Epithelial cell of proximal tubule (primary cell): Measurements from ENCODE around the gene NDUFA6. TPM values are rescaled to one million over a fixed set of nuclear protein-coding genes. Genes with fewer than 3 reads are reported as not detected.

Experiments
- DNase-seq: peaks from one replicate; pipeline ENCODE4 v3.0.0-alpha.2; 2011; ENCODE audit warnings: low read depth
- H3K4me3 ChIP-seq: 2 replicates; pipeline ENCODE4 v1.5.1; 2011; ENCODE audit warnings: low read depth, mild to moderate bottlenecking, low read length
- total RNA-seq: library from RNA; depleted of rRNA; stranded (reverse); fragments of >200 nt; gene quantifications from 2 replicates; pipeline ENCODE4 v1.2.3, GENCODE V29; 2015
- TF ChIP-seq, protein P1 (sequence below): conservative IDR thresholded peaks from 2 replicates; pipeline ENCODE4 v1.5.1; 2012; ENCODE audit warnings: low read depth, mild to moderate bottlenecking, low read length

Gene NDUFA6
- total RNA-seq, 1 donor from 2014 or later, result 91.0 TPM

DNA sequence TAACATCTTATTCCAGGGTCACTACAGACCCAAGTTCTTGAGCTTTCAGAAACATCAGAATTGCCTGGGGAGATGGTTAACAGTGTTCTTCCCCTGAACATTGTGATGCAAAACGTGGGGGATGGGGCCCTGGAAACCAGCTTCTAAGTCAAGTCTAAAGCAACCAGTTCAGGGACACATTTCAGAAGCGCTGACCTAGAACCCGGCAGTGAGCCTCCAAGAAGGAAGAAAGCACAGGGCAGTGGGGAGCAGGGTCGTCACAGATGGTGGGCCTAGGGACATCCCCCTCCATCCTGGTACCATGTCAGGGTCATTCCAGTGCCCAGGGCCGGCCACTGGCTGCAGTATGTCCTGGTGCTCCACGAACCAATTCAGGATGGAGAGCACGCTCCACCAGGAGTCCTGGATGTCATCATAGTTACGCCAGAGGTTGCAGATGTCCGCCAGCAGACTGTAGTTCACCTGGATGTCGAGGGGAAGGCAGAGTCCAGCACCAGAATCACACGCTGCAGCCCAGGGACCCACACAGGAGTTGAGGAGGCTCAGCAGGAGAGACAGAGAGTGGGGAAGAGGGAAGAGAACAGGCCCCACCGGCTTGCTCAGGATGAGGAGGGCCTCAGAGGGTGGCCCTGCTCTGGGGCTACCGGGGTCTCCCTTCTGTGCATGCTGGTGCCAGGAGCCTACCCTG lies 25.0 kb downstream of the NDUFA6 start:
- H3K4me3 ChIP-seq, result no peak overlapping the region
- TF ChIP-seq, protein P1, sequence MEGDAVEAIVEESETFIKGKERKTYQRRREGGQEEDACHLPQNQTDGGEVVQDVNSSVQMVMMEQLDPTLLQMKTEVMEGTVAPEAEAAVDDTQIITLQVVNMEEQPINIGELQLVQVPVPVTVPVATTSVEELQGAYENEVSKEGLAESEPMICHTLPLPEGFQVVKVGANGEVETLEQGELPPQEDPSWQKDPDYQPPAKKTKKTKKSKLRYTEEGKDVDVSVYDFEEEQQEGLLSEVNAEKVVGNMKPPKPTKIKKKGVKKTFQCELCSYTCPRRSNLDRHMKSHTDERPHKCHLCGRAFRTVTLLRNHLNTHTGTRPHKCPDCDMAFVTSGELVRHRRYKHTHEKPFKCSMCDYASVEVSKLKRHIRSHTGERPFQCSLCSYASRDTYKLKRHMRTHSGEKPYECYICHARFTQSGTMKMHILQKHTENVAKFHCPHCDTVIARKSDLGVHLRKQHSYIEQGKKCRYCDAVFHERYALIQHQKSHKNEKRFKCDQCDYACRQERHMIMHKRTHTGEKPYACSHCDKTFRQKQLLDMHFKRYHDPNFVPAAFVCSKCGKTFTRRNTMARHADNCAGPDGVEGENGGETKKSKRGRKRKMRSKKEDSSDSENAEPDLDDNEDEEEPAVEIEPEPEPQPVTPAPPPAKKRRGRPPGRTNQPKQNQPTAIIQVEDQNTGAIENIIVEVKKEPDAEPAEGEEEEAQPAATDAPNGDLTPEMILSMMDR, result no peak
- no peak for DNase-seq

DNA sequence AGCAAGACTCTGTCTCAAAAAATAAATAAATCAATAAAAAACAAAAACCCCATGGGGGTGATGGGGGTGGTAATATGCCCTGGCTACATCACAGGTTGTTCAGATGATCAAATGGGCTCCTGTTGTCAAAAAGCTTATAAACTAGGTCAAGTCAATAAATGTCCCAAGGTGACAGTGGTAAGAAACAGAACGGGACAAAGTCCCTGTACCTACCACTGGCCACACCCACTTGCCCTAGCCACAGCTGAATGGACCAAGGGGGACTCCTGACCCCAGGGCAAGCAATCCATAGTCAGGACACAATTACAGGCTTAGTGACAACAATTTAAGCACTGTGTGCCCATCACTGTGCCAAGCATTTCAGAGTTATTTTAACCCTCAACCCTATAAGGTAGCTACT lies 25.9 kb downstream of the NDUFA6 start:
- H3K4me3 ChIP-seq, result no peak overlapping the region
- DNase-seq, result no peak
- TF ChIP-seq, protein P1, result no peak

DNA sequence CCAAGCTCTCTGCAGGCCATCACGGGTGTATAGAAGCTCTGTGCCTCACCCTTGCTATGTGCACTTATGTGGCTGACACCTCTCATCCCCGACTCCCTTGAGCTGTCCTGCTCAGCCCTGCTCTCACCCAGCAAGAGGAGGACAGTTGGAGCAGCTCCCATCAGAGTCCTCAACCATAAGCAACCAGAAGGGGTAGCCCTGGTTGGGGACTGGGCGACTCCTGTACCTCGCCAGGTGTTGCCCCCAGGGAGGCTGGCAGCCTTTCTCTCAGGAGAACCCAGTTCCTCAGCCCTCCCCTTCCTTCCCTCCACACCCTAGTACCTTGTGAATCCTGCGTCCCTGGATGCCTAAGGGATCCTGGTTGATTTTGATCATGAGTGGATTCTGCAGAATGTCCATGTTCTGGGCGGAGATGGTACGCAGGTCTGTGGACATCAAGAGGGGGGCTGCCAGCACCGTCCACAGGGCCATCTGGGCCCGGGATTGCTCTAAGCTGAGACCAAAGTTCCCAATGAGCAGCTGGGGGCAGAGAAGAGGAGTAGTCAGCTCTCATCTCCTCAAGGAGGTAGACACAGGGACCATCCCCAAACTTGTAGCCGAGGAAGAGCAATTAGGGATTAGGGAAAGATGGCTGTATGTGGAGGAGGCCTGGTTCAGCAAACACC lies 27.9 kb downstream of the NDUFA6 start:
- H3K4me3 ChIP-seq, result no peak overlapping the region
- DNase-seq, result no peak
- TF ChIP-seq, protein P1, result no peak

DNA sequence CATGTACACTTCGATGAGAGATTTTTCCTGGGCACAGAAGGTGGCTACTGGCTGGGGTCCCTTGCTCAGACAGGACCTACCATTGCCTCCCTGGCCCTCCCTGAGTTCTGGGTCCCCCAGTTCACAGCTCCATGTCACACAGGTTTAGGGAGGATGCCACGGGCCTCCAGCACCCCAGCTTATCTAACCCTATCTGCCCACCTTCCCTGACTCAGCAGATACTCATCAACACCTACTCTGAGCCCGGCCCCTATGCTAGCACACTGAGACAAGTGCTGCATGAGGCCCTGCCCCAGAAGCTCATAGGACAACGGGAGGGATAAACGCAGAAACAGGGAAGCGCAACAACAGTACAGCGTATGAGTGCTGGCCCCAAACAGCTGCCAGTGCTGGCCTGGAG lies 29.5 kb downstream of the NDUFA6 start:
- H3K4me3 ChIP-seq, result no peak overlapping the region
- DNase-seq, result no peak
- TF ChIP-seq, protein P1, result no peak

DNA sequence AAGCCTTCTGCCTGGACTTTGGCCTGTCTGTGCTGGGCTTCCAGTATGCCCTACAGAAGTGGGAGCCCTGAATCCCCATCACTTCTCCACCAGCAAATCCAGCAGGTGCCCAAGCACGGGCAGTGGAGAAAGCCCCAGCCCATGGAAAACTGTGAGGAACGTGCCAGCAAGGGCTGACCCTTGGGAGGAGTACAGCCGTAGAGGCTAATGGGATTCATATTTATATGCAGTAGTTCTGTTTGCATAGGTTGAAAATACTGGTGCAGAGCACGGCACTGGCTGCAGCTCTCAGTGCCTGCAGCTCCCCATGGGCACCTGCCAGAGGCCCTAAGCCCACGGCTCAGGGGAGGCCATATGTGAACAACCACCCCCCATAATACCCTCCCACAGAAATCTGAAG lies 30.1 kb downstream of the NDUFA6 start:
- DNase-seq, result no peak
- TF ChIP-seq, protein P1, result no peak
- H3K4me3 ChIP-seq, result no peak overlapping the region

DNA sequence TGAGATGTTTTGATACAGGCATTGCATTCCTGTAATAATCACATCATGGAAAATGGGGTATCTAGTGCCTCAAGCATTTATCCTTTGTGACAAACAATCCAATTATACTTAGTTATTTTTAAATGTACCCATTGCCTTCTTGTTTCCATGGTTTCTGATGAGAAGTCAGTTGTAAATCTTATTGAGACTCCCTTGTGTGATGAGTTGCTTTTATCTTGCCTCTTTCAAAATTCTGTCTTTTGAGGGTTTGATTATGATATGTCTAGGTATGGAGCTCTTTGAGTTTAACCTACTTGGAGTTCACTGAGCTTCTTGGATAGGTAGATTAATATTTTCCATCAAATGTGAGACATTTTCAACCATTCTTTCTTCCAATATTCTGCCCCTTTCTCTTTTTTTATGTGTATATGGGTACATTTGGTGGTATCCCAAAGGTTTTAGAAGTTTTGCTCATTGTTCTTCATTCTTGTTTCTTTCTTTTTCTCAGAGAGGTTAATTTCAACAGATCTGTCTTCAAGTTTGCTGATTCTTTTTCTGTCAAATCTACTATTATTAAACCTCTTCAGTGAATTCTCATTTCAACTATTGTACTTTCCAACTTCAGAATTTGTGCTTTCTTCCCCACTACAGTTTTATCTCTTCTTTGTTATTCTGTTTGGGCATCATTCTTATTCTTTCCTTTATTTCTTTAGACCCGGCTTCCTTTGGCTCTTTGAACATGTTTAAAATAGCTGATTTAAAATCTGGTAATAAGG lies 33.6 kb downstream of the NDUFA6 start:
- no peak overlapping the region for H3K4me3 ChIP-seq
- no peak for DNase-seq

More for the DNA sequence above, 33.6 kb downstream of the NDUFA6 start:
- TF ChIP-seq, protein P1, result no peak
